HG03565 (cell line): ENCODE measurements around the gene NIT1.
A peak's percentile ranks its signal among the peaks of the same experiment; 100 is the strongest.

Experiments
- ATAC-seq: cut with Tn5 transposase; IDR thresholded peaks from one replicate; pipeline ENCODE4 v1.9.1; 2021; ENCODE audit warnings: mild to moderate bottlenecking, moderate library complexity; ENCODE audit not compliant: unreplicated experiment

NIT1 gene

DNA sequence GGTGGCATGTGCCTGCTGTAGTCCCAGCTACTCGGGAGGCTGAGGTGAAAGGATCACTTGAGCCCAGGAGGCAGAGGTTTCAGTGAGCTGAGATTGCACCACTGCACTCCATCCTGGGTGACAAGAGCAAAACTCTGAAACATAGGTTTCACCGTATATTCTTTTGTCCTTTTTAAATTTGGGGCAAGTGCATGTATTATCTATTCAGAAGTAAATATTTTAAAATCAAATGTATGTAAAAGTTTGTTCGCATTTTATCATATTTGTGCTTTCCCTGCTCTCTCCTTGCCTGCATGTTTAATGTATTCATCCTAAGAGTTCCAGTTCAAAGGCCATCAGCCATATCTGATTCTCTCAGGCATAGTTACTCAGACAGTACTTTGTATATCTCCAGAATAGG, 27.9 kb downstream of the NIT1 start:
- ATAC-seq = no peak

DNA sequence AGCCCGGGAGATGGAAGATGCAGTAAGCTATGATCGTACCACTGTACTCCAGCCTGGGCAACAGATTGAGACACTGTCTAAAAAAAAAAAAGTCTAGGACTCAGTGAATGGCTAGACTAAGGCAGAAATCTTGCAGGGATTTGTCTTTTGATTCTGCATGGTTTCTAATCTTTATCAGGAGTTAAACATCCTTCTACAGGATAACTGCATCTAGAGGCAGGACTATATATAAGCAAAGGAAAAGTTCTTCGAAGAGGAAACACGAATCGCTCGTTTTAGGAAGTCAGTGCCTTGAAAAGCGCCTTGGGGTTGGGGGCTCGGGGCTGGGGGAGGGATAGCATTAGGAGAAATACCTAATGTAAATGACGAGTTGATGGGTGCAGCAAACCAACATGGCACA, 35.3 kb downstream of the NIT1 start:
- no peak for ATAC-seq

DNA sequence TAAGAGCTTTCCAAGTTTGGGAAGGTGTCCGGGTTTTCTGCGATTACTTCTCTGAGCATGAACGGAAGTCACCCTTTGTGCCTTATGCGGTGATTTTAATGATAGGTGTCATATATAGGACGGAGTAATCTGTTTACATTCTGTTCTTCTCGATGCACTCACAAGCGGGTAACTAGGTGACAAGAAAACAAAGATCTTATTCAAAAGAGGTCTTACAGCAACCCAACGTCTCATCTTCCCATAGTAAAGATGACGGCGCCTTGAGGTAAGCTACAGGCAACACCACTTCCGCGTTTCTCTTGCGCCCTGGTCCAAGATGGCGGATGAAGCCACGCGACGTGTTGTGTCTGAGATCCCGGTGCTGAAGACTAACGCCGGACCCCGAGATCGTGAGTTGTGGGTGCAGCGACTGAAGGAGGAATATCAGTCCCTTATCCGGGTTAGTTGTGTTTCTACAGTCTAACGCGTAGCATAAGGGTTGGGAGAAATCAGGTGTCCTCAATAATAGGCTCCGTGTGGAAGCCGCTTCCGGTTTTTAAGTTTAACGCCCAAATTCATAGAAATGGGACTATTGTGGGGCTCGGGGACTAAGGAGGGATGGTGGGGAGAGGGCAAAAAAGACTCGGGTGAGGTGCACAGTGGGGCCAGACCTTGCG, 35.9 kb downstream of the NIT1 start, which contains the start of gene UFC1:
Gene UFC1 (plus strand): TSS at position 297 of the 656 bp plus-strand sequence. CDS start 20 bp downstream, at position 317.
- ATAC-seq = no peak

DNA sequence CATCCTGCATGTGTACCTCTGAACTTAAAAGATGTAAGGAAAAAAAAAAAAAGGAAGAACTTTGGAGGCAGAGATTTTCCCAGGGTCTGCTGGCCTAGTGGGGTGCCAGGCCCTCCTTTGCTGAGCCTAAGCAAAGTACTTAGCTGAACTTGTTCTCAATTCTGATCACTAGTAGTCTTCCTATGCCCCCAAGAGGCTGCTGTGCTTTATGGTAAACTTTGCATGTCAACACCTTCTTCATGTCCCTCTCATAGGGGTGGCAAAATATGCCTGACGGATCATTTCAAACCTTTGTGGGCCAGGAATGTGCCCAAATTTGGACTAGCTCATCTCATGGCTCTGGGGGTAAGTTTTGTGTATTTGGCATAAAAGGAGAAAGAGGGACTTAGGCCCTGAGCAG, 40.0 kb downstream of the NIT1 start:
- no peak for ATAC-seq

DNA sequence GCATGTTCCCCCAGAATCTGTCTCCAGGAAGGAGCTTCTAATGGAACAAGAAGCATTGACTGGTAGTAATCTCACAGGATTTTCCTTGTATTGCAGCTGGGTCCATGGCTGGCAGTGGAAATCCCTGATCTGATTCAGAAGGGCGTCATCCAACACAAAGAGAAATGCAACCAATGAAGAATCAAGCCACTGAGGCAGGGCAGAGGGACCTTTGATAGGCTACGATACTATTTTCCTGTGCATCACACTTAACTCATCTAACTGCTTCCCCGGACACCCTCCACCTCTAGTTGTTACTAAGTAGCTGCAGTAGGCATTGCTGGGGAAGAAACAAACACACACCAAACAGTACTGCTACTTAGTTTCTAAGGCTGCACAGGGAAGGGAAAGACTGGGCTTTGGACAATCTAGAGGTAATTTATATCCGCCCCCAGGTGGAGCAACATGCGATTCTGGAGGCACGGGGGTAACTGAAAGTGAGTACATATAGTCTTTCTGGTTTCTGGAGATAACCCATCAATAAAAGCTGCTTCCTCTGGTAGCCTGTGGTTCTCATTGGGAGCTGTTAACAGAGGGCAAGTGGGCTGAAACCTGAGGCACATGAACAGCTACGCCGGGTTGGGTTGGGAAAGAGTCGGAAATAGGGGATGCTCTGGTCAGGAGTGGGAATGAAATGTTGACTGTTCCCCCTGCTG, 40.6 kb downstream of the NIT1 start:
- no peak for ATAC-seq

DNA sequence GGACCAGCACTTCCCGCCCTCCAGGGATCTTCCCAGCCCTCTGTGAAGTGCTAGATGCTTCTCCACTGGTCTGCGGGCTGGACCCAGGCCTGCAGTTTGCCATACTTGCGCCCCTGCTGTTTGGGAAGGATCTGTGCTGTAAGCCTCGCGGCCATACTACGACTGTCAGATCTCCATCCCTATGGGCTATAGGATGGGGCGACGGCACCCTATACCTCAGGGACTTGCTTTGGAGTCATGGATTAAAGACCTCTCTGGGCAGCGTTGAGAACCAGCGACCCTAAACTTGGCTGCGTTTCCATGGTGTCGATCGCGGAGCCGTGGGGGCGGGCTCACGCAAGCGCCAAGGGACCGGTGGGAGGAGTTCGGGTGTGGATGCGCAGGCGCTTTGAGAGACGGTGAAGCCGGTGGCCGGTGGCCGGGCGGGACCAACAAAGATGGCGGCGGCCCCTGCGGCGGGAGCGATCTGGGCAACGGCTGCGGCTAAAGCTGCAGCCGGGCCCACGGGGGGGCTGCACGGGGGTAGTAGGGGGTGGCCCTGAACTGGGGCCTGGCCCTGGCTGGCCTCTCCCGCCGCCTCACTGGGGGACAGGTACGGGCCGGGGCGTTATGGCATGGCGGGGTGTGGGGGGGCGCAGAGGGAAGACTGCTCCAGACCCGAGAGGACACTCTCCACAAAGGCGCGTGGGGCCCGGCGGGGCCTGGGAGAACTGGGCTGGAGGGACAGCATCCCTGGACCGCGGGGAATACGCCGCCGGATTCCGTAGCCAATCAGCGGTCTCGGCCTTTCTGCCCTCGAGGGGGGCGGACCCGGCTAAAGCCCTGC, 41.4 kb downstream of the NIT1 start, which contains the start of gene USP21:
Gene USP21 (plus strand): TSS at position 414 of the 826 bp plus-strand sequence. CDS start 1,141 bp downstream, outside the sequence.
- peak; percentile 71 for ATAC-seq

DNA sequence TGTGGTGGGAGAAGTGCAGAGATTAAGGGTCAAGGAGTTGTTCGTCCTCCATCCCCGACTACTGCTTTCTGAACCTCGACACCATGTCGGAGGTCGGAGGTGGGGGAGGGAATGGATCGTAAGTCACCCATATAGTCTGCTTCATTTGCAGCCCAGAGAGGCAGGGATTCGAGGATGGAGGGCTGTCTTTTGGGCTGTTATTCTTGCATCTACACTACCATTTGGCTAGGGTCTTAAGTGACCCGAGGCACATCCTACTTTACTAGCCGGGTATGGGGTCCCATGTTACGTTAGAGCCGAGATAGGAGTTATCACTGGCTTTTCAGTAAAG, 42.0 kb downstream of the NIT1 start:
- ATAC-seq = no peak

DNA sequence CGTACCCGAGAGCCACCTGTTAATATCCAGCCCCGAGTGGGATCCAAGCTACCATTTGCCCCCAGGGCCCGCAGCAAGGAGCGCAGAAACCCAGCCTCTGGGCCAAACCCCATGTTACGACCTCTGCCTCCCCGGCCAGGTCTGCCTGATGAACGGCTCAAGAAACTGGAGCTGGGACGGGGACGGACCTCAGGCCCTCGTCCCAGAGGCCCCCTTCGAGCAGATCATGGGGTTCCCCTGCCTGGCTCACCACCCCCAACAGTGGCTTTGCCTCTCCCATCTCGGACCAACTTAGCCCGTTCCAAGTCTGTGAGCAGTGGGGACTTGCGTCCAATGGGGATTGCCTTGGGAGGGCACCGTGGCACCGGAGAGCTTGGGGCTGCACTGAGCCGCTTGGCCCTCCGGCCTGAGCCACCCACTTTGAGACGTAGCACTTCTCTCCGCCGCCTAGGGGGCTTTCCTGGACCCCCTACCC, 42.8 kb downstream of the NIT1 start:
- ATAC-seq = no peak

DNA sequence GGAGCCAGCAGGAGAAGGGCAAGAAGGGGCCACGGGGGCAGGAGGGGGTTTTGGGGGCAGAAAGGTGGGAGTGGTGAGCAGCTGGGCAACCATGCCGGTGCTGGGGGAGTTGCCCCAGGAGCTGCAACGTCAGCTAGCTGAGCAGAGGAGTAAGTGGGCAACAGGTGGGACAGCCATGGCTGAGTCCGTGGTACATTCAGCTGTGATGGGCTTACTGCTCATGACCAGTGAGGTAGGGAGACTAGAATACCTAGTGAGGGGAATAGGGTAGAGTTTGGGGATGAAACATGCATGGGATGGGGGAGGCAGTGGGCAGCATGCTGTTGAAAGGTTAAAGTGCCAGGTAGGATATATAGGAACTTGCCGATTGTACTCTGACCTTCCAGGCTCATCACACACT, 43.7 kb downstream of the NIT1 start:
- no peak for ATAC-seq

DNA sequence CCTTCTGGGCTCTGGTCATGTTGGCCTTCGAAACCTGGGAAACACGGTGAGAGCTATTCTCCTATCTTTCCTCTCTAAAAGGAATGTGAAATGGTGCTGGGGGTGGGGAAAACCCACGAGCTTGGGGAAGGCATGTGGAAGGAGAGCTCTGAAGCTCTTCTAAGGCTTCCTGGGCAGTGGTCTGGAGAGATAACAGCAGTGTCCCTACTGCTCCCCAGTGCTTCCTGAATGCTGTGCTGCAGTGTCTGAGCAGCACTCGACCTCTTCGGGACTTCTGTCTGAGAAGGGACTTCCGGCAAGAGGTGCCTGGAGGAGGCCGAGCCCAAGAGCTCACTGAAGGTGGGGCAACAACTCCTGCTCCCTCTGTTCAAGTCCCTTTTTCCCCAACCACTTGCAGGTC, 44.1 kb downstream of the NIT1 start:
- no peak for ATAC-seq

DNA sequence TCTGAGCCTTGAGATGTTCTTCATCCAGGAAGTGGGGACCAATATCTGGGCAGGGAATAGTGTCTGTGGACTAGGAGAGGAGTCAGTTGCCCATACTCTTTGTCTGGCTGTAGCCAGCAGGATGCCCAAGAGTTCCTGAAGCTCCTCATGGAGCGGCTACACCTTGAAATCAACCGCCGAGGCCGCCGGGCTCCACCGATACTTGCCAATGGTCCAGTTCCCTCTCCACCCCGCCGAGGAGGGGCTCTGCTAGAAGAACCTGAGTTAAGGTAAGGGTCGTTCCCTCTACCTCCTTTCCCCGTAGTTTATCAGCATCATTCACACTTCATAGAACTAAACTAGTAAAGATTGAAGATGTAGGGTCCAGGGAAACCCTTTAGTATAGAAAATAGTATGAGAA, 44.9 kb downstream of the NIT1 start:
- ATAC-seq = no peak

DNA sequence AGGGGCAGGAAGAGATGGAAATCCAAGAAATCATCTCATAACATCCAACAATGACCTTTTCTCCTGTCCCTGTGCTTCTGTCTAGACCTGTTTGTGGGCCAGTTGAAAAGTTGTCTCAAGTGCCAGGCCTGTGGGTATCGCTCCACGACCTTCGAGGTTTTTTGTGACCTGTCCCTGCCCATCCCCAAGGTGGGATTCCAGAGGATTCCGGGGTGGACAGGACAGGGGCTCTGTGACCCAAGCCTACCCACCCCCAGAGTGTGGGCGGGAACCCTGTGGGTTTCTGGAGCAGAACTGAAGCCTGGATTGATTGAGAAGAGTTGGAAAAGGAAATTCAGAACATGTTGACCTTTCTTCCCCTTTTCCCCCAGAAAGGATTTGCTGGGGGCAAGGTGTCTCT, 45.9 kb downstream of the NIT1 start:
- ATAC-seq = no peak

DNA sequence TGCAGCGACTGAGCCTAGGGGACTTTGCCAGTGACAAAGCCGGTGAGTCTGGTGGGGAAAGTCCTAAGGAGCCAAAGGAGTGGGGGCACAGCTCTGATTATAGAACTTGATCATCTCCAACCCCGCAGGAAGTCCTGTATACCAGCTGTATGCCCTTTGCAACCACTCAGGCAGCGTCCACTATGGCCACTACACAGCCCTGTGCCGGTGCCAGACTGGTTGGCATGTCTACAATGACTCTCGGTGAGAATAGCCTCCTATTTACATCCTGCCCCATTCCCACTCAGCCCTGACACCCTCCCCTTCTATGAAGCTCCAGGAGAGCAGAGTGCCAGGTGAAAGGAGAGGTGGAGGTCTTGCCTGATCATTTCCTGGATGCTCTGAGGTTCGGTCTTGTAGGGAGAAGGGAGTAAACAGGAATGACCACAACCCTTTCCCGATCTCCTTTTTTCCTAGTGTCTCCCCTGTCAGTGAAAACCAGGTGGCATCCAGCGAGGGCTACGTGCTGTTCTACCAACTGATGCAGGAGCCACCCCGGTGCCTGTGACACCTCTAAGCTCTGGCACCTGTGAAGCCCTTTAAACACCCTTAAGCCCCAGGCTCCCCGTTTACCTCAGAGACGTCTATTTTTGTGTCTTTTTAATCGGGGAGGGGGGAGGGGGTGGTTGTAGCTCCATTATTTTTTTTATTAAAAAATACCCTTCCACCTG, 47.2 kb downstream of the NIT1 start:
- ATAC-seq = no peak

DNA sequence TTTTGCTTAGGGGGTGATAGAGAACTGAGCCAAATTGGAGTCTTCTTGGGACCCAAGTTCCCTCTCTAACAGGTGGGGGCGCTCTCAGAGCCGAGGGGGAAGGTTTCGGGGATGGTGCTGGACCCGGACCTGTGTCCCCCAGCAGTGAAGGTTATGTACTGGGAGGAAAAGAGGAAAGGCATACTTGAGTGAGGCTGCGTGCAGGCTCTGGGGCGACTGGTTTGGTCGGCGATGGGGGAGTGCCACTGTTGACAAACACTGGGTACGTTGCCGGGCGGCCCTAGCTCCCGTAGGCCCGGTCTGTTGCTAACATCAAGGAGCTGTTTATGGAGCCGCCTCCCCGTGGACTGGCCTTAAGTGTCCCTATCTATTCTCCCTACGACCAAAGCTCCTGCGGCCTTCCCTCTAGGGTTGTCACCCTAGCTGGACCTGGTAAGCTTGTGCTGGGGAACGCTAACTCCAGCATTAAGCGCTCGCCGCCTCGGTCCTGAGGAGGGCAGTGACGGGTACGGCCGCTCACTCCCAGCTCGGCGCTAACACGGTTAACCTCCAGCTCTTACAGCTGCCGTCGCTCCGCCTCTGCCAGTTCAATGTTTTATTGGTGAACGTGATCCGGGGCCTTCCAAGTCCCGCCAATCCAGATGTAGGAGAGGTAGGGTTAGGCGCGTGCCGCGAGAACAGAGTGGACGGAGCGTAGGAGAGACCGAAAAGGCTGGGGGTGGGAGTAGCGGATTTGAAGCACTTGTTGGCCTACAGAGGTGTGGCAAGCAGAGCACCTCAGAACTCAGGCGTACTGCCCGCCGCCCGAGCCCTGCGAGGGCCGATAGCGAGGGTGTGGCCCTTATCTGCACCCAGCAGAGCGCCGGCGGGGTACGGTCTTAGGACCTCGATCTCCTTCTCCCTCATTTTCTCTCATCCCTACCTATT, 48.1 kb downstream of the NIT1 start, which contains the start of gene PPOX:
Gene PPOX (plus strand): TSS at position 685 of the 927 bp plus-strand sequence. CDS start 422 bp downstream, outside the sequence.
- ATAC-seq = peak; percentile 91

DNA sequence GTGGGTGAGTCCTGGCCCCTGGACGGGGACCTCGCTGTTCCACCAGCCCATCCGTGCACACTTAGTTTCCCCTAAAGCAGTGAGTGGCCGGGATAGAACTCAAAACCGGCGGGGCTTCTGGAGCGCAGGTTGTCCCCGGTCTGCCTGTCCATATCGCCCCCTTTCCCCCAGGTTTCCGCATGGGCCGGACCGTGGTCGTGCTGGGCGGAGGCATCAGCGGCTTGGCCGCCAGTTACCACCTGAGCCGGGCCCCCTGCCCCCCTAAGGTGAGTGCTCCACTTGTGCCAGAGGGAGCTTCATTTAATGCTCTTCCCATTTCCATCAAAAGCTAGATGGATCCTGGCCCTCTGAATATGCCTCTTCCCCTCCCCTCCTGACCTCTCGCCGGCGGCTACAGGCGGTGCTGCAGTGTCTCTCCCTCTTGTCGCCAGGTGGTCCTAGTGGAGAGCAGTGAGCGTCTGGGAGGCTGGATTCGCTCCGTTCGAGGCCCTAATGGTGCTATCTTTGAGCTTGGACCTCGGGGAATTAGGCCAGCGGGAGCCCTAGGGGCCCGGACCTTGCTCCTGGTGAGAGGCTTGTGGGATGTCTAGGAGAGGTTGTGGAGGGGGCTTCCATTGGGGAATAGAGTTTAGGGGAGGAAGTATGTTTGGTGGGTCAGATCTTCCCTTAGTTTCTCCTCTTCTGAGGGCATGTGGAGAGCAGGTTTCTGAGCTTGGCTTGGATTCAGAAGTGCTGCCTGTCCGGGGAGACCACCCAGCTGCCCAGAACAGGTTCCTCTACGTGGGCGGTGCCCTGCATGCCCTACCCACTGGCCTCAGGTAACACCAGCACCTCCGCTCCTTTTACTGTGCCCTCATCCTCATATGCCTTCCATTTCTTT, 49.0 kb downstream of the NIT1 start:
- no peak for ATAC-seq

DNA sequence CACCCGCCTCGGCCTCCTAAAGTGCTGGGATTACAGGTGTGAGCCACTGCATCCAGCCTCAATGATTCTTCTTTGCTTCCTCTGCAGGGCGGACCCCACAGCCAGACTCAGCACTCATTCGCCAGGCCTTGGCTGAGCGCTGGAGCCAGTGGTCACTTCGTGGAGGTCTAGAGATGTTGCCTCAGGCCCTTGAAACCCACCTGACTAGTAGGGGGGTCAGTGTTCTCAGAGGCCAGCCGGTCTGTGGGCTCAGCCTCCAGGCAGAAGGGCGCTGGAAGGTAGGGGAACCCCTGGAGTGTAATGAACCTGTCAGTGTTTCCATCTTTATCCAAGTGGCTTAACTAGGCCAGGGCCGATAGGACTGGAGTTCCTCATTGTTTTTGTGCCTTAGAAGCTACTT, 51.0 kb downstream of the NIT1 start:
- ATAC-seq = no peak
